ENCODE results near the gene MTHFD1L. TPM values are rescaled to one million over a fixed set of nuclear protein-coding genes. Genes with fewer than 3 reads are reported as not detected.
"Not testable (repeated sequence)": the region's sequence is repeated elsewhere in the genome, so short reads cannot be mapped to it uniquely, and the experiment has no call there.

MTHFD1L gene
- total RNA-seq, 1 experiment from 2014 or later: 36.3 TPM

DNA sequence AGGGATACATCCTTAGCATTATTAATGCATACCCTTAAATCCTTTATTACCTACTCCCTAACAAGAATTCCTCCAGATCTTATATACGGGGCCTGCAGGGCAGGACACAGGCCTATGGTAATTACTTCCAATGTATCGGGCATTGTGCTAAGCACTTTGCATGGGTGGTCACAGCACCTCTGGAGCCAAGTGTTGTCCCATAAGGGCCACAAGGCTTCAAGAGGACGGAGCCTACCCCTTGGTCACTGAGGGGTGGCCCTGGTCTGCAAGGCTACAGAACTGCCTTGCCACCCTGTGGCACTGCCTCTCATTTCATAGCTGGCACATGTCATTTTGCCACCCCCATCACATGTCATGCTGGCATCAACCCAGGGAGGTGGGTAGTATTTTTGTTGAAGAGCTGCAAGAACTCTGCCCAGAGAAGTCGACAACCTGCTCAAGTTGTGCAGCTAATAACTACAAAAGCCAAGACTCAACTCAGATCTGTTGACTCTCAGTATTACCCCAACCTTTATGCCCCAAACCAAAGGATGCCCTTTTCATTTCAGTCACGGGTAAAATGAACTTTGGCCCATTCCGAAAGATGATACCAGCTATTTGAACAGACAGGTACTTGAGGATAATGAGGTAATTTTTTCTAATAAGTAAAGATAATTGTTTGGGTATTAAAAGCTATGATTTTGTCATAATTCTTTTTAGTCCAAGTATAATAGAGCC, 230.2 kb downstream of the MTHFD1L start:
- DNase-seq (ENCODE audit: low spot score): no peak

DNA sequence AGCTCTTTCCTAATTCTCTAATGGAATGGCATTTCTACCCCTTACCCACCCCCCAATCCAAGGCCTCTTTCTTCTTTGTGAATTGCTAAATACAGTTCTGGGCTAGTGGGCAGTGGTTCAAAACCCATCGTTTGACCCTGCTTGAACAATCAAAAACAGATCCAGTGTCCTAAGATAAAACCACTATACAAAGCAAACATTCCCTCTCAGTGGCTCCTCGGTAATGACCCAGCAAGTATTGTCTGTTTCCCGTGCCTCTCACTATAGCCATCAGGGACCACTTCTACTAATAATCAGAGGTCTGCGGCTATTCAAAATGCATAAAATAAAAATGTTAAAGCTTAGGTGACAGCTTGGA, 230.7 kb downstream of the MTHFD1L start:
- DNase-seq (ENCODE audit: low spot score): no peak

DNA sequence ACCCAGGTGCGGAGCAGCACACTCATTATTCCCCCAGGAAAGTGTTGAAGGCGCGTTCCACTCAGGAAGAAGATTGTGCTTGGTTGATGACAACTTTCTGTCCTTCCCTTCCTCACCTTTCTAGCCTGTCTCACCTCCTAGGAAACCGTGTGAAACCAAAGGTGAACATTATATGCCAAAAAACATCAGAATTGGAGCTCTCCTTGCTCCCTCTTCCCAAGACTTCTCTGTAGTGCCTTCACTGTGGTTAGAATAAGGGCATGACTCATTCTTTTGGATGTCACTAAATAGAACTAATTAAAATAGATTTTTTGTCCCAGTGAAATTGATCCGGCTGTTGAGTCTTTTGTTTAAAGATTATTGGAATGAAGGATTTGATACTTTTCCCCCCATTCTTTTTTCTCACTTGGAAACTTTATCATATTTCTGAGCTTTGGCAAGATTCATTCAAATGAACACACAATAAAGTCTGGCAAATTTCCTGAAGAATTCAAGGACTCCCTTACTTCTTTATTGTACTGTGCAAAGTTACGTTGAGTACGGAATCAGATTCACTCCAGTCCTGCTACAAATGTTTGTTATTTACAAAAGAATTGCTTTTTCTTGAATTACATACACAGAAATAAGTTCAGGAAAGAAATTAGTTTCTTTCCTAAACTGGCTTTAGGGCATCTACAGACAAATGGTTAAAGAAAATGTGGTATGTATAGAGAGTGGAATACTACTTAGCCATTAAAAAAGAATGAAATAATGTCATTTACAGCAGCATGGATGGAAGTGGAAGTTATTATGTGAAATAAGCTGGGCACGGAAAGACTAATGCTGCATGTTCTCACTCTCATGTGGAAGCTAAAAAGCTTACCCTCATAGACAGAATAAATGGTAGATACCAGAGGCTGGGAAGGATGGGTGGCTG, 231.4 kb downstream of the MTHFD1L start:
- no peak for DNase-seq (ENCODE audit: low spot score)

DNA sequence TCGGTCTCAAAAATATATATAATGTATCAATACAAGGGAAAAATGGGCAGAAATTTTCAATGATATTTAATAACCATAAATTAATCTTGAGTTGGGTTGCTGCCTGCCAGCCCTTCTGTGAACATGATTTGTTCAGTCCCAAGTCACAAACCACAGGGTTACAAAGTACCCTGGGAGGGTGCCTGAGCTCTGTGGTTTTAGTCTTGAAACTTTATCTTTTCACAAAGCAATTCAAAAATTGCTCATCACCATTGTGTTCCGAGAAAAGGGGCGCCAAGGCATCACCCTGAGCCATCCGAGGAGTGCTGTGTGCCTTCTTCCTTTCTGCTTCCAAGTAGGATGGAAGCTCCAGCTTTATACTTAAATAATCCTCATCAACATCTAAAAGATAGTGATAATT, 232.7 kb downstream of the MTHFD1L start:
- DNase-seq (ENCODE audit: low spot score): no peak

DNA sequence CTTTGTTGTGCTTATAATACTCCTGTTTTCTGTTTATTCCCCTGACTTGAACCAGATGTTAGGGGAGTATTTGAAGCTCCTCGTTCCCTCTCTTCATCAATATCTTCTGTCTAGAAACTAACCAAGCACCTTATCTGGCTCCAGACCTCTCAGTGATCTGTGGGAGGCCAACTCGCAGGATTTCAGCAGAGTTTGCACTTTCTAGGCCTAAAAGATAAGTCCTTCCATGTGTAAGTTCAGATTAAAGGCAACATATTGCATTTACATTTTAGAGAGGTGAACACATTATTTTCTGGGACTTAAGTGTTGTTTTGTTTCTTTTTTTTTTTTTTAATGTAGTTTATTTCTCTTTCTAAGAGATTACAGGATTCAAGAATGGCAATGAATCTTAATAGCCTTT, 234.8 kb downstream of the MTHFD1L start:
- no peak for DNase-seq (ENCODE audit: low spot score)

DNA sequence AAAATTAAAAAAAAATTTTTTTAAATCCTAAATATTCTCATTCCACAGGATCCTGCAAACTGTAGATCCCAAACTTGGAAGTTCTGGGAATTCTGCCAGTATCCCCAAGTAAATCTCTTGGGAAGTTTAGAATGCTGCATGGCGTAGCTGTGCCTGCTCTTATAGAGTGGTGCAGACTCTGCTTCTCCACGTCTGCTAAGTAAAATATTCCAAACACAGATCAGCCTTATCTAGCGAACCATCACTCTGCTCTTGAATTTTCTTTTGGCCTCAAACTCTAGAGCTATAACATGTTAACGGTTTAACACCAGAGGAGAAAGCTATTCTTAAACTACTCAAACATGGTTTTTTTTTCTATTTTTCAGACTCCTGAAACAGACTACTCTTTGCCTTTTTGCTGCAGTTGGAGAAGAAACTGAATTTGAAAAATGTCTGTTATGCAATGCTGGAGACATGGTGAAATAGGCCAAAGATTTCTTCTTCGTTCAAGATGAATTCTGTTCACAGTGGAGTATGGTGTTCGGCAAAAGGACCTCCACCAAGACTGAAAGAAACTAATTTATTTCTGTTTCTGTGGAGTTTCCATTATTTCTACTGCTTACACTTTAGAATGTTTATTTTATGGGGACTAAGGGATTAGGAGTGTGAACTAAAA, 235.8 kb downstream of the MTHFD1L start:
- no peak for DNase-seq (ENCODE audit: low spot score)

DNA sequence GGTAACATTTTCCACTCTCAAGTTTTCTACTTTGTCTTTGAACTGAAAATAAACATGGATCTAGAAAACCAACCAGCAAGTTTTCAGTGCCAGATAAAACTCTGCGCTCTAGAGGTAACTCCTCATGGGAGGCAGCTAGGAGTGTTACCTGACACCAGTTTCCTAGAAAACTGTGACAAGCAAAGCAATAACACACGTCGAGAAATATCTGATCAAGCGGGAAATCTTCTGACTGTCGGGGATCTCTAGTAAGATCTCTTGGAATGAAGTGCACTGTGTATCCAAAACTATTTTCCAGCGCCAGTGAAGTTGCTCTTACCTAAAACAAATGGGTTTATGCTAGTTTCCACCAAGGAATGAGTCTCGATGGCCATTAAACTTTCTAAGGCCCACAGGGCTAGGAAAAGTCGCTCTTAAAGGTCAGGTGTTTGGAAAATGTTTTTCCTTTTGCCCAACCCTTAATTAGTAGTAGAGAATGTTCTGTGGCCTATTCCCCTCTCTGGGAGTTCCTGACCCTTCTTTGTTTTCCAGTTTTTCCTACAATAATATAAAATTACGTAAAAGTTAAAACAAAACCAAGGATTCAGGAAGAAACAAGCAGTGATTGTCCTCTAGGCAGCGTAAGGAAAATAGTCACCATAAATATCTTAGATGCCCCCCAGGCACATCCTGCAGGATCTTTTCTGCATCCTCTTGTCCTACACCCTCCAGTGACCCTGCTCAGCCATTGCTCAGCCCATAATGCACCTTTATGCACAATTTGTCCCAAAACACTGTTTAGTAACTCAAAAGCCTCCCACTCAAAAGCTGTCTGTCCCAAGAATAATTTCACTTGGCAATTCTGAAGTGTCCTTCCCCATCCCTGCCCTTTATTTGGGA, 236.6 kb downstream of the MTHFD1L start:
- DNase-seq (ENCODE audit: low spot score): no peak

DNA sequence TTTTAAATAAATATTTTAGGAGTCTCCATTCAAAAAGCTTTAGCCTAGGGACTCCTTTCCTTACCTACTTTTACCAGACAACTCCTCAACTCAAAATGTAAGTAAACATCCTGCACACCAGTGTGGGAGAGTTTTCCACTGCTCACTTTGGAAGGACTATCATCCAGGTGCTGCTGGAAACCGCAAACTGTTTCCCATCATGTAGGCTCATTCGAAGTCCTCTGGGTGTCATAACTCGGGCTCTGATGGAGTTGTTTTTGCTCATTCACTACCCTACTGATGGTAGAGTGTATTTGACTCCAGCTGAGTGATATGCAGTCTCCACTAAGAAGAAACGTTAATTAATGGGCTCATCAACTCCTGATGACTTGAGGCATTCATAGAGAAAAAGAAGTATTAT, 237.8 kb downstream of the MTHFD1L start:
- no peak for DNase-seq (ENCODE audit: low spot score)

DNA sequence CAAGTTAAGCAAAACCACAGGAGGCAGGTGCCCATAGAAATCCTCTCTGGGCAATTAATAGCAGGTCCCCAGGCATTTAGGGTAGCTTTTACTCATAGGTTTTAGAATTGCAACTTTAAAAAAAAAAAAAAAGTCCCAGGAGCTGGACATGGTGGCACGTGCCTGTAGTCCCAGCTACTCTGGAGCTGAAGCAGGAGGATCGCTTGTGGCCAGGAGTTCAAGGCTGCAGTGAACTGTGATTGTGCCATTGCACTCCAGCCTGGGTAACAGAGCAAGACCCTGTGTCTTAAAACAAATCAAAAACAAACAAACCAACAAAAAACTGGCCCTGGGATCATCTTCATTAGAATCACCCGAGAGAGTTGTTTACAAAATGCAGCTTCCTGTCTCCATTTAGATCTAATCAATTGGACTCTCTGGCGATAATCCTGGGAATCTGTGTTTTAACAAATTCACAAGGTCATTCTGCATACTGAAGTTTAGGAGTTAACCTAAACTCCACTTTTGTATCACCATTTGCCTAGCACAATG, 242.5 kb downstream of the MTHFD1L start:
- no peak for DNase-seq (ENCODE audit: low spot score)

DNA sequence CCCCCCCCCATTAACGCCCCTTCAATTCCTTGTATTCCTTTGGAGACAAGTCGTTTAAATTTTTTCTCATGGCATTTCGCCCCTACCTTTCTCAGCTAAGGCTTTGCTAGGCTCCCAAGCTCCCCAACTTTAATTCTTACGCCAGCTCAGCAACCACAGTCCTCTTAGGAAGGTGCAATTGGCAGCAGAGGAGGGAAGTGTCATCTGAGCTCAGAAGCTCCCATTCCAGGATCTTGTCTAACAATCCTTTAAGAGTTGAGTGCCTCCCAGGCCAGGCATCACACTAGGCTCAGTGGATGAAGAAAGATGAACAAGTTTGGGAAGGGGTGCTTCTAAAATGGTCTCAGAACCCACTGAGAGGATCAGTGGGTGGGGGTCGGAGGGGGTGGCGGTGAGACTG, 243.0 kb downstream of the MTHFD1L start:
- DNase-seq (ENCODE audit: low spot score): no peak

DNA sequence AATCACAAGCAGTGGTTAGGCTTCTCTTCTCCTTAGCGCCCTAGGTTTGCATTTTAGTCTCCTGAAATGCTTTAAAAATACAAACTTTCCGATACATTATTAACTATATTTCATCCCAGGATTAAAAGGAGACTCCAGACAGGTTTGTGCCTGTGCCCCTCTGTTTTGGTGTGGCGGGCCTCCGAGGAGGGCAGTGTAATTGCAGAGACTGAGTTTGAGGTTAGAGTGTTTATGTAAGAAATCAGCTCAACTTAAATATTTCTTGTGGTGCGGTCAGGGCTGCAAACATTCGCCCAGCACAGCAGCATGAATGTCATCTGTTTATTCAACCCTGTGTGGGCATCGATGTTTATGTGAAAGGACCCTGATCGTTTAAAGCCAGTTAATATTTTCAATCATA, 243.9 kb downstream of the MTHFD1L start:
- no peak for DNase-seq (ENCODE audit: low spot score)

DNA sequence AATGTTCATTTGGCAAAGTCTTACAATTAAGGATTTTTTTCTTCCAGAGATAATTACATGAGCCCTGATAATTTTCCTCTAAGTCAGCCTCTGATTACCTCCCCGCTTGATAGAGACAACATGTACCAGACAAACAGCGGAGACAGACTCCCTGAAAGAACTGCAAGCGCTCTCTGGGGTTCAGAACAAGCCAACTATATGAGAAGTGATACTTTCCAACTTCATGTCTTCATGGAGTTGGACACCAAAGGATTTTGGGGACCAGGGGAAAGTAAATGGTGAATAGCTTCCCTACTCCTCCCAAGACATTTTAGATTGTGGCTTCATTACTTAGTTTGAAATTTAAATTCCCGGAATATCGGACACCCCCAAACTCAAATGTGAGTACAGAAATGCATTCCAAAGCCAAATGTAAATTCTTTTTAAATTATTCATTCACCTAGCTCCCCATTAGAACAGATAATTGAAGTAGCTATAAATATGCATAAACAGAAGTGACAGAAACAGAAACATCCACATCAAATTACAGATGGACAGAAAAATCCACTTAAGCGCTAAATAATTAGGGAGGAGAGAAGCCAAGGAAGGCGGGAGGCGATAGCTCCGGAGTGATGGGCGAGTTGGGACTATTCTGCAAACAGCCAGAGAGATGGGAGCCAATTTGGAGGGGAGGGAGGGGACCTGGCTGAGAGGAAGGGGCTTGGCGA, 244.5 kb downstream of the MTHFD1L start:
- DNase-seq (ENCODE audit: low spot score): no peak

DNA sequence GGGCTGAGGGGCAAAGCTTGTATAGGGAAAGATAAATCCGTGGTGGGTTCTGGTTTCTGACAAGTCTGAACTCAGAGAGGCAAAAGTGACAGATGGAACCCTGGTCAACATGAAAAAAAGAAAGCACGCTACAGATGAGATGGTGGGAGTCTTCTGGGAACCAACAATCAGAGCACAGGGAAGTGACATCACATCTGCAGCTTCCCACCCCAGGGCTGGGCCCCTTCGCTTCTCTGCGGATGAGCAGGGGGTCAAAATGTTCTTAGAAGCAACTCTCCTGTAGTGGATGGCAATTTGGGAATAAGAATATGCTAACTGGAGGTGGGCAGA, 245.0 kb downstream of the MTHFD1L start:
- DNase-seq (ENCODE audit: low spot score): no peak

DNA sequence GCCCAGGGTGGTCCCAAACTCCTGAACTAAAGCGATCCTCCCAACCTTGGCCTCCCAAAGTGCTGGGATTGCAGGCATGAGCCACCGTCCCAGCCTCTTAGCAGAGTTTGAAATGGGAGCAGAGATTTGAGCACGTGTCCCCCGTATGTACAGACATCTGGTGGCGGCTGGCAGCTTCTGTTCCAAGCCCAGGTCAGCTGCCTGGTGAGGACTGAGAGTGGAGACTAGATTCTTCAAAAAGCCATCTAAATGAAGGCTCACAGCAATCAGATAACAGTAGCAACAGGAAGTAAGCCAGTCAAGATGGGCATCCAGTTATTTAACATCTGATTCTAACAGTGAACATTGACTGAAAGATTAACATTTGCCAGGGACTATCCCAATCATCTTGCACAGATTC, 246.2 kb downstream of the MTHFD1L start:
- DNase-seq (ENCODE audit: low spot score): no peak

DNA sequence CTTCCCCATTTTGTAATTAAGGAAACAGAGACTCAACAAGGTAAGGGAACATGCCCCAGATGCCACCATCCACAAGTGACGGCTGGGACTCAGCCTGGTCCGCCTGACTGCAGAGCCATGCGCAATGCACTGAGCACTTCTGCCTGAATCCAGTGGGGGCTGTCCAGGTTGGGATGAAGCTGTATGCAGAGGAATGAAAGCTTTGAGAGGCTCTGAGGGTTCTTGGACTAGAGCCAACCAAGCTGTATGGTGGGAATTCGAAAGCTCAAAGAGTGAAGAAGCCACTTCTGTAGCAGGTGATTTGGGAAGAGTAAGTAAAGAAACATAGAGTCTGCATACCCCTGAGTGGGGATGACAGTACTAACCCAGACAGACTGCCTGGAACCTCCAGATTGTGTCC, 246.6 kb downstream of the MTHFD1L start:
- no peak for DNase-seq (ENCODE audit: low spot score)

DNA sequence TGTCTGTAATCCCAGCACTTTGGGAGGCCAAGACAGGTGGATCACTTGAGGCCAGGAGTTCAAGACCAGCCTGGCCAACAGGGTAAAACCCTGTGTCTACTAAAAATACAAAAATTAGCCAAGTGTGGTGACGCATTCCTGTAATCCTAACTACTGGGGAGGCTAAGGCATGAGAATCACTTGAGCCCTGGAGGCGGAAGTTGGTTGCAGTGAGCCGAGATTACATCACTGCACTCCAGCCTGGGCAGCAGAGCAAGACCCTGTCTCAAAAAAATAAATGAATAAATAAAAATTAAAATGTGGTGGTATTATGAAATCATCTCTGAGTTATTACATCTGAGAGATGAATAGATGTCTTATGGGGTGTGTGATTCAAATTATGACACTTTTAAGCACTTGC, 247.4 kb downstream of the MTHFD1L start:
- not testable (repeated sequence) for DNase-seq (ENCODE audit: low spot score)

DNA sequence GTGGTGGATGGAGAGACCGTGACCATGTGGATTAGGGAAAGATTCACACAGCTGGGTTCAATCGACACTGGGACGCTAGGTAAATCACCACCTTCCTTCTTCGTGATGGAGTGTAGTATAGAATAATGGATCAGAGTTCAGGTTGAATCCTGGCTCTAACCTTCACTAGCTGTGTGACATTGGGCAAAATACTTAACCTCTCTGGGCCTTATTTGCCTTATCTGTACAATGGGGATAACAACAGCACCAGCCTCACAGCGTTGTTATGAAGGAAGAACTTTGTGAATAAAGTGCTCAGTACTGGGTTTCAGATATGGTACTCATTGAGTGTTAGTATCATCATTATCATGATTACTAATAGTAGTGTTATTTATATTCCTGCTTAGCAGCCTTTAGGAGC, 248.1 kb downstream of the MTHFD1L start:
- DNase-seq (ENCODE audit: low spot score): no peak

DNA sequence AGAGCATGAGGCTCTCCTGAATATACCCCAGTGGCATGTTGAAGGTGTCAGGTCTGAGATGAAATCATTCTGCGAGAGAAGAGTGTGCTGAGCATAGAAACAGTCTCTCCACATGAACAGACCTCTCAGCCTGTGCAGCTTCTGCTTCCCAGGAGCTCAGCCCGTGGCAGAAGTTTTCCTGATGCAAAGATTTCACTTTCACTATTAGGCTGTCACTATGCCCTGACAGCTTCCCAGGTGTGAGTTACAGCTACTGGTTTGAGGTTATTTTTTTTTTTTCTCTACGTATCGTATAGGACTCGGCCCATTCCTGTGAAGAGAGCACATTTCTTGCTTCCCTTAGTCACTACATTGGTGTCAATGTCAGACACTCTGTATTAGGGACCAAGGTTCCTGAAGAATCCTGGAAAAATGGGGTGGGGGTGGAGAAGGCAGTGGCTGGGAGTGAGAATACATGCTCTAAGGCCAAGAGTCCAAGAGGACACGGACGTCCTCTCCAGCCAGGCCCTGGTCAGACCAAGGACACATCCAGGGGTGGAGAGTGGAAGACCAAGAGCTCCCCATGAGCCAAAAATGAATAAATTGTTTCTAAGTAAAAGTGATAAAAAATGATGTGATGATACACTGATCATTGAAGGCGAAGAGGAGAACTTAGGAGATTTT, 253.1 kb downstream of the MTHFD1L start:
- no peak for DNase-seq (ENCODE audit: low spot score)

DNA sequence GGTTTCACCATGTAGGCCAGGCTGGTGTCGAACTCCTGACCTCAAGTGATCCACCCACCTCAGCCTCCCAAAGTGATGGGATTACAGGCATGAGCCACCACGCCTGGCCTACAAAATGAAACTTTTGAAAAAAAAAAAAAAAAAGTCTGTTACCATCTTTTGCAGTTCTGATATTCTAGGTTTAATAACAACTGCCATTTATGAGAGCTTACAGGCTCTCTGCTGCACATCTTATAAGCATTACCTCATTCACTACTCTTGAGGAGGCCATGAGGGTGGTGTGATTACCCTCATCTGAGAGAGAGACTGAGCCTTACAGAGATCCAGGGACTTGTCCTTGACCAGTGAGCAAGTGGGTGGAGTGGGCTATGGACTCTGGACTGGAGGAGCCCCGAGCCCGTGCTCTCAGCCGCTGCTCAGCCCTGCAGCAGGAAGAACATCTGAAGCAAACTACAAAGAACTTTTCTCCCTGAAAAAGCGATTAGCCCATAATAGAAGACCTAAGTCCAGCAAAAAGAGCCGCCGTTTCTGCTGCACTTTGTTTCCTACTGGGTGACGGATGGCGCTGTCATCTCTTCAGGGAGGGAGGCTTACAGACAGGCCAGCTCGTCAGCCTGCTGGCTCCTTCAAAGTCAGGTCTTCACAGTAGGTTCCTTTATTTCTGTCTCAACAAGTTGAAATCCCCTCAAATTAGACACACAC, 254.5 kb downstream of the MTHFD1L start:
- DNase-seq (ENCODE audit: low spot score): no peak

DNA sequence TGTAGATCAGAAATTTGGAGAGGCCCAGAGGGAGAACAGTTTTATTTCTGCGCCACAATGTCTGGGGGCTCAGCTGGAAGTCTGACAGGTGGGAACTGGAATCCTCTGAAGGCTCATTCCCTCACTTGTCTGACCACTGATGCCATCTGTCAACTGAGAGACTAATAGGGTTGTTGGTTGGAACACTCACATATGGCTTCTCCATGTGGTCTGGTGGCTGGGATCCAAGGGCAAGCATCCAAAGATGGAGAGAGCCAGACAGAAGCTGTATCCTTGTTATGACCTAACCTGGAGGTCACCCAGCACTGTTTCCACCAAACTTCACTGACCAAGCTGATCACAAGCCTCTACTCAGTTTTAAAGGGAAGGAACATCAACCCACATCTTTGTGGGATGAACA, 256.4 kb downstream of the MTHFD1L start:
- no peak for DNase-seq (ENCODE audit: low spot score)

All from A172 (cell line).